IPS-18a (cell line): Measurements from ENCODE around the gene TRAPPC2L.

ENCODE experiments used
- H3K27ac ChIP-seq: one replicate; pipeline ENCODE4 v1.5.1; 2013; ENCODE audit warnings: low read length
- H3K27me3 ChIP-seq: one replicate; pipeline ENCODE4 v1.6.1; 2013; ENCODE audit warnings: mild to moderate bottlenecking, low read length; ENCODE audit not compliant: control insufficient read depth, insufficient read depth
- H3K36me3 ChIP-seq: one replicate; pipeline ENCODE4 v1.6.1; 2013; ENCODE audit warnings: low read depth, low read length; ENCODE audit not compliant: control insufficient read depth
- H3K4me1 ChIP-seq: one replicate; pipeline ENCODE4 v1.6.1; 2013; ENCODE audit warnings: low read depth, low read length; ENCODE audit not compliant: control insufficient read depth
- H3K4me3 ChIP-seq: one replicate; pipeline ENCODE4 v1.5.1; 2013; ENCODE audit warnings: low read length
- H3K9ac ChIP-seq: one replicate; pipeline ENCODE4 v1.6.1; 2013; ENCODE audit warnings: mild to moderate bottlenecking, low read length, moderate library complexity
- H3K9me3 ChIP-seq: one replicate; pipeline ENCODE4 v1.6.1; 2013; ENCODE audit warnings: low read depth, low read length; ENCODE audit not compliant: control insufficient read depth

TRAPPC2L gene

GRCh38 chr16:88842806-88843205, 14.1 kb upstream of the TRAPPC2L start:
- Histone ChIP-seq H3K4me3 (no peak overlapping the region), H3K27me3 (no peaks in the 10 kb centered on the region), H3K9ac (no peak overlapping the region), H3K9me3 (no peaks in the 10 kb centered on the region), H3K4me1 (no peaks in the 10 kb centered on the region), H3K27ac (no peak overlapping the region), H3K36me3 (no peaks in the 10 kb centered on the region)

DNA sequence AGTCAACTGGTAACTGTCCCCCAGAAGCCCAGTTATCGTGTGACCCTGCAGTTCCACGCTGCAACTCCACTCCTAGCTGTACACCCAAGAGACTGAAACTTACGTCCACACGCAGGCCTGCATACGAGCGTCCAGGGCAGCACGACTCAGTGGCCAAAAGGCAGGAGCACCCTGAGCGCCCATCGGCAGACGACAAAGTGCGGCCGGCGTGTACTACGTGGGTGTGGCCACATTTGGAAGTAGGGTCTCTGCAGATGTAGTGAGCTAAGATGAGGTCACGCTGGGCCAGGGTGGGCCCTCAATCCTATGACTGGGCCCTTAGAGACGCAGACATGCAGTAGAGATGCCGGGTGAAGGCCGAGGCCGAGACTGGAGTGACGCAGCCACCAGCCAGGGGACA, 13.7 kb upstream of the TRAPPC2L start:
- no peak overlapping the region for H3K4me3 ChIP-seq
- H3K36me3 ChIP-seq, result no peaks in the 10 kb centered on the region
- no peaks in the 10 kb centered on the region for H3K27me3 ChIP-seq
- no peaks in the 10 kb centered on the region for H3K4me1 ChIP-seq
- H3K9me3 ChIP-seq, result no peaks in the 10 kb centered on the region
- H3K27ac ChIP-seq, result no peak overlapping the region
- no peak overlapping the region for H3K9ac ChIP-seq

- no peak overlapping the region for H3K27ac ChIP-seq
- no peaks in the 10 kb centered on the region for H3K4me1 ChIP-seq
- H3K27me3 ChIP-seq, result no peaks in the 10 kb centered on the region
These were observed 12.4 kb upstream of the TRAPPC2L start for GRCh38 chr16:88844419-88845036.

GRCh38 chr16:88846088-88846487, 10.8 kb upstream of the TRAPPC2L start:
- Histone ChIP-seq H3K36me3 (no peaks in the 10 kb centered on the region), H3K4me1 (no peaks in the 10 kb centered on the region), H3K27me3 (no peaks in the 10 kb centered on the region), H3K9me3 (no peaks in the 10 kb centered on the region), H3K9ac (no peak overlapping the region), H3K27ac (no peak overlapping the region), H3K4me3 (no peak overlapping the region)

More at GRCh38 chr16:88844419-88845036, 12.4 kb upstream of the TRAPPC2L start:
- Histone ChIP-seq H3K9ac (no peak overlapping the region), H3K4me3 (no peak overlapping the region), H3K36me3 (no peaks in the 10 kb centered on the region), H3K9me3 (no peaks in the 10 kb centered on the region)

DNA sequence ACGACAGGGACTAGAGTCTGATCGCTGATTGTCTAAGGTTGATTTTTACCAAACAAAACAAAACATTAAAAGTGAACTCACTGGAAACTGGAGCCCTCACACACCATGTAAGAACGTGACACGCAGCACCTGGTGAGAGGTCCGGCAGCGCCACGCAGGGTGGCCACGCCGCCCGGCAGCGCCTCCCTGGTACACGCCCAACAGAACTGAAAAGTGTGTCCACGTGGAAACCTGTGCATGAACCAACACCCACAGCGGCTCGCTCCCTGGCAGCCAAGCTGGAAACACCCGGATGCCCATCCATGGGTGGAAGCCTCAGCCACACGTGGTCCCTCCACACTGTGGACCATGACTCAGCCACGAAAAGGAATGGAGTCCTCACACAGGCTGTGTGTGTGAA, 9.3 kb upstream of the TRAPPC2L start:
- Histone ChIP-seq H3K4me1 (no peaks in the 10 kb centered on the region), H3K27ac (no peak overlapping the region), H3K9me3 (no peaks in the 10 kb centered on the region), H3K4me3 (no peak overlapping the region), H3K36me3 (no peaks in the 10 kb centered on the region), H3K9ac (no peak overlapping the region), H3K27me3 (no peaks in the 10 kb centered on the region)

- no peaks in the 10 kb centered on the region for H3K4me1 ChIP-seq
- H3K36me3 ChIP-seq, result no peaks in the 10 kb centered on the region
- no peaks in the 10 kb centered on the region for H3K27me3 ChIP-seq
- H3K9ac ChIP-seq, result no peak overlapping the region
- H3K4me3 ChIP-seq, result no peak overlapping the region
- no peaks in the 10 kb centered on the region for H3K9me3 ChIP-seq
- H3K27ac ChIP-seq, result no peak overlapping the region
These were observed 8.4 kb upstream of the TRAPPC2L start for GRCh38 chr16:88848557-88848956.

DNA sequence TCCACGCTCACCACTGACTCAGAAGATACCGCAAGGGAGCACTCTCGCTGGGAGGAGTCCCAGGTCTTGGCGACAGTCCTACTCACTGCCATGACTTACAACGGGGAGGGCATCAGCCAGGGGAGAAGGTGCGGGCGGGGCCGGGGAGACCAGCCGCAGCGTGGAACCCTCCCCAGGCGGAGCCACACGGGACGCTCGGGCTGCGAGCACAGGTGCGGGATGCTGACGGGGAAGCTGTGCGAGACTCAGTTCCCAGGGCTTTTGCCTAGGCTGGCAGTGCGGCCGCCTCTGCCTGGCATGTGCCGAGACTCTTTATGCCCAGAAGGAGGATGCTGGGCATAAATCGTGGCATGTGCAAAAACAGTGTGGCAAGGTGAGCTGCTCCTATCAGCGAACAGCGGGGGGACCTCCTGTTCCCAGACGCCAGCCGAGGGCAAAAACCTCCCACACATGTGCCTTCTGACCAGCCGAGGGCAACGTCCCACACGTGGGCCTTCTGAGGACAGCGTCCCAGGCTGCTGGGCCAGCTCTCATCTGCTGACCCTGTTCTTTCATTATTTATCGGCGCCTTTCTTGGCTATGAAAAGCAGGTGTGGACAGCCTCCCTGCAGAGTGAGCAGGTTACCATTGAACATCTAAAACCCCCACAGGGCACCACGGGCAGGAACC, 6.3 kb upstream of the TRAPPC2L start:
- Histone ChIP-seq H3K36me3 (no peaks in the 10 kb centered on the region), H3K4me3 (no peak overlapping the region), H3K4me1 (peaks cover 1% of the 10 kb centered on the region), H3K27me3 (no peaks in the 10 kb centered on the region), H3K27ac (no peak overlapping the region), H3K9me3 (no peaks in the 10 kb centered on the region), H3K9ac (no peak overlapping the region)

GRCh38 chr16:88851616-88852015, 5.3 kb upstream of the TRAPPC2L start:
- no peak overlapping the region for H3K9ac ChIP-seq
- H3K4me3 ChIP-seq, result no peak overlapping the region
- no peak overlapping the region for H3K27ac ChIP-seq
- H3K9me3 ChIP-seq, result no peaks in the 10 kb centered on the region
- peaks cover 5% of the 10 kb centered on the region for H3K4me1 ChIP-seq
- no peaks in the 10 kb centered on the region for H3K36me3 ChIP-seq
- H3K27me3 ChIP-seq, result no peaks in the 10 kb centered on the region

GRCh38 chr16:88853325-88853941, 3.5 kb upstream of the TRAPPC2L start:
- Histone ChIP-seq H3K27ac (no peak overlapping the region), H3K4me3 (no peak overlapping the region), H3K4me1 (peaks cover 8% of the 10 kb centered on the region), H3K27me3 (no peaks in the 10 kb centered on the region), H3K9ac (no peak overlapping the region), H3K9me3 (no peaks in the 10 kb centered on the region), H3K36me3 (no peaks in the 10 kb centered on the region)

DNA sequence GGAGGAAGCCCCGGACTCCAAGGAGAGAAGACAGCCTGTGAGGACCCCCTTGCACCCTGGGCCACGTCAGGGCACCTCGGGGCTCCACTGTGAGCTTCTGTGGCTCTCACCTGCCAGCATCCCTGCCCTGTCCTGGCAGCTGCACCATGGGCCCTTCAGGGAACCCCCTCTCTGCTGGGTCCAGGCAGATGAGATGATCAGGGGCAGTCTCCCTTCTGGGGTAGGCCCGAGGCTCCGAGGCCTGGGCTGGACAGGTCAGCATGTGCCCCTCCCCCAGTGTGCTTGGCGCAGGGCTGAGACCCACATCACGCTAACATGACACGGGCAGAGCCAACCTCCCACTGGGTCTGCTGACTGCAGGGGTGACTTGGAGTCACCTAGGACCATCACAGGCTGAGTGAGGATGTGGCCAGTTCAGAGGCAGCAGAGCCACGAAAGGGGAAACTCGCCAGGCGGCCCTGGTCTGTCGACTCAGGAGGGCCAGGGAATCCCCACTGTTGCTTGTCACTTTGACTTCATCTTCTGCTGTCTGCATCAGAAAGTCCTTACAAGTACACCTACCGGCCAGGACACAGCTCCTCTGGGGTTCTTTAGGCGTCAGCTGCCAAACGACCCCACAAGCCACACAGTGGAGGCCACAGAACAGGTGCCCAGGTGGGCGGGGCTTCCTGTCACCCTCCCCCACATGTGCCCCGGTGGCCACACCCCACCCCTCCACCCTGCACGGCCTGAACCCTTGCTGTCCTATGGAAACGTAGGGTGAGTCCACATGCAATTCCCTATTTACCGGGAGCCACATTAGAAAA, 2.4 kb upstream of the TRAPPC2L start:
- peaks cover 7% of the 10 kb centered on the region for H3K36me3 ChIP-seq
- H3K27me3 ChIP-seq, result no peaks in the 10 kb centered on the region
- H3K9ac ChIP-seq, result no peak overlapping the region
- H3K4me3 ChIP-seq, result no peak overlapping the region
- no peaks in the 10 kb centered on the region for H3K9me3 ChIP-seq
- H3K4me1 ChIP-seq, result peaks cover 8% of the 10 kb centered on the region
- H3K27ac ChIP-seq, result no peak overlapping the region

GRCh38 chr16:88855176-88855575, 1.8 kb upstream of the TRAPPC2L start:
- no peaks in the 10 kb centered on the region for H3K9me3 ChIP-seq

More at GRCh38 chr16:88855176-88855575, 1.8 kb upstream of the TRAPPC2L start:
- H3K27ac ChIP-seq, result no peak overlapping the region
- H3K9ac ChIP-seq, result no peak overlapping the region
- H3K4me3 ChIP-seq, result no peak overlapping the region
- peaks cover 14% of the 10 kb centered on the region for H3K36me3 ChIP-seq
- H3K4me1 ChIP-seq, result peaks cover 8% of the 10 kb centered on the region
- H3K27me3 ChIP-seq, result no peaks in the 10 kb centered on the region
